Esophagus squamous epithelium (tissue), 4 donors: ENCODE measurements around the gene RBM33.

Experiments
- CTCF ChIP-seq, 6 experiments: fragments of 450-650 bp in 4 of 6; fragments of 200-600 bp in 2 of 6; sonication (generic) in 2 of 6; IDR thresholded peaks; one replicate each; pipeline ENCODE4 v1.5.1; 2016 to 2019; ENCODE audit warnings: antibody characterized with exemption in 6 of 6, mild to moderate bottlenecking in 4 of 6, moderate library complexity in 4 of 6
- POLR2A ChIP-seq, 4 donors: fragments of 450-650 bp; IDR thresholded peaks; one replicate each; pipeline ENCODE4 v1.6.1; 2017; ENCODE audit warnings: antibody characterized with exemption in 4 of 4, mild to moderate bottlenecking in 4 of 4, moderate library complexity in 3 of 4

DNA sequence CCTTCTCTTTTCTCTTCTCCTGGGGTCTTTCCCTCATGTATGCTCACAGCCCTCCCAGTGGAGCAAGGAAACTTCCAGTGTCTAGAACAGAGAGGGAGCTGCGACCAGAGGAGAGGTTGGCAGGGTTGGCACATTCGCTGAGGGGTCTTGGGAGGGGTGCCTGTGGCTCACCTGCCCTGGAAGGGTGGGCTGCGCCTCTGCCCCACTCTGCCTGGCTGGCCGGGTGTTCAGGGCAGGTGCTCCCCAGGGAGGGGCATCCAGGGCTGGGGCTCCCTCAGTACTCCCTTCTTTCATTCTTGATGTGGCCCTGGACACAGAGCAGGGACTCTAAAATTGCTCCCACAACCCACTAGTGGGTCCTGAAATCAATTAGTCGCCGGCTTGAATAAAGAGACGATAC lies 150.9 kb downstream of the RBM33 start:
- TF ChIP-seq POLR2A (IDR thresholded peaks at IDR 0.05) = no peak
- TF ChIP-seq CTCF (IDR thresholded peaks at IDR 0.05) = no peak
